GM18873 (cell line): ENCODE data around the gene ZGPAT.

Source experiments
- ATAC-seq: cut with Tn5 transposase; IDR thresholded peaks from one replicate; pipeline ENCODE4 v1.9.1; 2021; ENCODE audit warnings: mild to moderate bottlenecking, moderate library complexity, moderate number of reproducible peaks; ENCODE audit not compliant: unreplicated experiment, low FRiP score

ZGPAT gene

GRCh38 chr20:63732118-63733095 is 24.6 kb downstream of the ZGPAT start:
- ATAC-seq, result no peak

DNA sequence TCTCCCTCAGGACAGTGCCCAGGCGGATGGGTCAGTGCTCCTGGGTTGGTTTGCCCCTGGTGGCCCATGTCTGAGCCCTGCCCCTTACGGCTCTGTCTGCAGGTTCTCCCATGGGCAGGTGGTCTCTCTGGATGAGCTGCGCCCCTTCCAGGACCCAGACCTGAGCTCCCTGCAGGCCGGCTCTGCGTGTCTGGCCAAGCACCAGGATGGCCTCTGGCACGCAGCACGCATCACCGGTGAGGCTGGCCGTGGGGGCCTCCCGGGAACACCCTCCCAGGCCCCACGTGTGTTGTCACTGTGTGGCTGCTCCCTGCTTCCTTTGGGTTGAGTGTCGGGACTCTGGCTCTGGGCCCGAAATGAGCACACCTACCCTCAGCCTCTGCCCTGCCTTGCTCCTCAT is 25.3 kb downstream of the ZGPAT start:
- ATAC-seq, result no peak

- no peak for ATAC-seq
Measured at GRCh38 chr20:63733579-63734081, 25.8 kb downstream of the ZGPAT start.

- no peak for ATAC-seq
Measured at GRCh38 chr20:63734111-63734945, 26.5 kb downstream of the ZGPAT start.

DNA sequence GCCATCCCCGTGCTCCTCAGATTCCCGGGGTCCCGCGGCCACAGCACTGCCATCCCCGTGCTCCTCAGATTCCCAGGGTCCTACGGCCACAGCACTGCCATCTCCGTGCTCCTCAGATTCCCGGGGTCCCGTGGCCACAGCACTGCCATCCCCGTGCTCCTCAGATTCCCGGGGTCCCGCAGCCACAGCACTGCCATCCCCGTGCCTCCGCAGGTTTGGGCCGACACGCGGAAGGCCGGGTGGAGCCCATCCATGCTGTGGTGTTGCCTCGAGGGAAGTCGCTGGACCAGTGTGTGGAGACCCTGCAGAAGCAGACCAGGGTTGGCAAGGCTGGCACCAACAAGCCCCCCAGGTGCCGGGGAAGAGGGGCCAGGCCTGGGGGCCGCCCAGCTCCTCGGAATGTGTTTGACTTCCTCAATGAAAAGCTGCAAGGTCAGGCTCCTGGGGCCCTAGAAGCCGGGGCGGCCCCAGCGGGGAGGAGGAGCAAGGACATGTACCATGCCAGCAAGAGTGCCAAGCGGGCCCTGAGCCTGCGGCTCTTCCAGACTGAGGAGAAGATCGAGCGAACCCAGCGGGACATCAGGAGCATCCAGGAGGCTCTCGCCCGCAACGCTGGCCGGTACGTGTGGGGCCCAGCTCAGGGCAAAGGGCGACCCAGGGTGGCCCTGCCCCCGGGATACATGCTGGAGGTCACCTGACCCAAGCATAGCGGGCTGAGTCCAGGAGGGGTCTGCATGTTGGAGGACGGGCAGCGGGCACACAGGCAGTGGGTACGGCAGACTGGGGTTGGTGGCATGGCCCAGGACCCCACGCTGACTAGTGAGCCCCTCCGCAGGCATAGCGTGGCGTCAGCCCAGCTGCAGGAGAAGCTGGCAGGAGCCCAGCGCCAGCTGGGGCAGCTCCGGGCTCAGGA is 27.4 kb downstream of the ZGPAT start:
- no peak for ATAC-seq

- no peak for ATAC-seq
Measured at GRCh38 chr20:63735859-63736718, 28.2 kb downstream of the ZGPAT start, which contains the start of gene LIME1. Gene LIME1, plus strand, starts transcription at chr20:63736664. Its CDS starts 886 bp downstream, at chr20:63737550.

GRCh38 chr20:63736893-63737694 is 29.3 kb downstream of the ZGPAT start:
- ATAC-seq, result no peak

DNA sequence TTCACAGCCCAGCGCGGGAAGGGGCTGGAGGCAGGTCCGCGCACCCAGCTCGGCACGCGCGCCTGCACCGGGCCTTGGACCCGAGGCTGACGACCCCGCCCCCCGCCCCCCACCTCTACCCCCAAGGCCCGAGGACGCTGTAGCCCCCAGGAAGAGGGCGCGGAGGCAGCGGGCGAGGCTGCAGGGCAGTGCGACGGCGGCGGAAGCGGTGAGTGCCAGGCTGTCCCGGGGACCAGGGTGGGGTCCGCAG is 29.8 kb downstream of the ZGPAT start:
- ATAC-seq, result no peak

DNA sequence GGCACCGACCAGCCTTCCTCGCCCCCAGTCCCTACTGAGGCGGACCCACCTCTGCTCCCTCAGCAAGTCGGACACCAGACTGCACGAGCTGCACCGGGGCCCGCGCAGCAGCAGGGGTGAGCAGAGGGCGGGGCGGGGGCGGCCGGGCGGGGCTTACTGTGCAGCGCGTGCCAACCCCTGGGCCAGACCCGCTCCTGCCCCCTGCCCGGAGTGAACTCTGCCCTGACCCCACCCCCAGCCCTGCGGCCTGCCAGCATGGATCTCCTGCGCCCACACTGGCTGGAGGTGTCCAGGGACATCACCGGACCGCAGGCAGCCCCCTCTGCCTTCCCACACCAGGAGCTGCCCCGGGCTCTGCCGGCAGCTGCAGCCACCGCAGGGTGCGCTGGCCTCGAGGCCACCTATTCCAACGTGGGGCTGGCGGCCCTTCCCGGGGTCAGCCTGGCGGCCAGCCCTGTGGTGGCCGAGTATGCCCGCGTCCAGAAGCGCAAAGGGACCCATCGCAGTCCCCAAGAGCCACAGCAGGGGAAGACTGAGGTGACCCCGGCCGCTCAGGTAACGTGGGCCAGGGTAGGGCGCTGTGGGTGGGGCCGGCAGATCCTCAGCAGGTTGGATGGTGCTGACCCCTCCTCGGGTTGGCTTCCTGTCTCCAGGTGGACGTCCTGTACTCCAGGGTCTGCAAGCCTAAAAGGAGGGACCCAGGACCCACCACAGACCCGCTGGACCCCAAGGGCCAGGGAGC is 30.3 kb downstream of the ZGPAT start:
- no peak for ATAC-seq

DNA sequence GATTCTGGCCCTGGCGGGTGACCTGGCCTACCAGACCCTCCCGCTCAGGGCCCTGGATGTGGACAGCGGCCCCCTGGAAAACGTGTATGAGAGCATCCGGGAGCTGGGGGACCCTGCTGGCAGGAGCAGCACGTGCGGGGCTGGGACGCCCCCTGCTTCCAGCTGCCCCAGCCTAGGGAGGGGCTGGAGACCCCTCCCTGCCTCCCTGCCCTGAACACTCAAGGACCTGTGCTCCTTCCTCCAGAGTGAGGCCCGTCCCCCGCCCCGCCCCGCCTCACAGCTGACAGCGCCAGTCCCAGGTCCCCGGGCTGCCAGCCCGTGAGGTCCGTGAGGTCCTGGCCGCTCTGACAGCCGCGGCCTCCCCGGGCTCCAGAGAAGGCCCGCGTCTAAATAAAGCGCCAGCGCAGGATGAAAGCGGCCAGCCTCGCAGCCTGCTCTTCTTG is 30.9 kb downstream of the ZGPAT start:
- no peak for ATAC-seq

- no peak for ATAC-seq
Measured at GRCh38 chr20:63739130-63740069, 31.6 kb downstream of the ZGPAT start, which contains the start of gene SLC2A4RG. Gene SLC2A4RG, plus strand, starts transcription at chr20:63739776. Its CDS starts 137 bp downstream, at chr20:63739913.

- ATAC-seq, result no peak
Measured at GRCh38 chr20:63740070-63740626, 32.3 kb downstream of the ZGPAT start.

DNA sequence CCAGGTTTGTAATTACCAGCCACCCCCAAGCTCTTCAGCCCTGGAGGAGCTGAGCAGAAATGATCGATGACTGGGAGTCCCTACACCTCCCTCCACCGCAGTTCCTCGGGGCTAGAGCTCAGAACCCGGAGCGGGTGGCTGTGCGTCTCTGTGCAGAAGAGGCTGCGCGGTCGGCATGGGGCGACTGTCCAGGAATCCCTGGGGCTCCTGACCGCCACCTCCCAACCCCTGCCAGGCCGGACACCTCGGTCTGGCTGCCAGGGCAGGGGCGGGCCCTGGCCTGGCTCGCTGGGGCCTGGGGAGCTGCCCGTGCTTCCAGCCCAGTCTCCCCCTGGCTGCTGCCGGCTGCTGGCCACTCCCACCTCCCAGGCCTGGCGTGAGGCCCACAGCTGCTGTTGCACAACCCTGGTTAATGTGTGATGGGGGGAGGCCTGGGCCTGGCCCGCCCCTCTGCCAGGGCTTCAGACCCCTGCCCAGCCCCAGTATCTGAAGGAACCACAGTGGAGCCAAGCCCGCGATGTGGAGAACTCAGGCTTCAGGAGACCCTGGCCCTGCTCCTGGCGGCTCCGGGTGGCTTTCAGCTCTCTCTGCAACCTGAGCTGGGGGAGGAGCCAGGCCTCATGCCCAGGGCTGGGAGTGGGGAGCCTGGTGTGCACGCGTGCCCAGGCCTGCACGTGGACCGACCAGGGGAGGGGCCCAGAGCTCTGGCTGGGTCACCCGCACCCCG is 33.0 kb downstream of the ZGPAT start:
- no peak for ATAC-seq

DNA sequence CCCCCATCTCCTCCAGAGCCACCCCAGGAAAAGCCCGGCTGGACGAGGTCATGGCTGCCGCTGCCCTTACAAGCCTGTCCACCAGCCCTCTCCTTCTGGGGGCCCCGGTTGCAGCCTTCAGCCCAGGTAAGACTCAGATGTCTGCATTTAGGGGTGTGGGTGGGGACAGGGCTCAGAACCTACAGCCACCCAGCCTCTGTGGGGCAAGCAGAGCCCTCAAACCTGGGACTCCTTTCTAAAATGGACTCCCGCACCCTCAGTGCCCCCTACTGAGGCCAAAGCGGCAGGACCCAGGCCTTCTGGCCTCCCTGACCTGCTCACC is 33.5 kb downstream of the ZGPAT start:
- ATAC-seq, result no peak

- no peak for ATAC-seq
Measured at GRCh38 chr20:63741676-63742380, 34.0 kb downstream of the ZGPAT start.
